ENCODE results near the gene C1orf159. TPM values are rescaled to one million over a fixed set of nuclear protein-coding genes. Genes with fewer than 3 reads are reported as not detected.

Gene C1orf159
- total and polyA plus RNA-seq, 9 of the 15 experiments (the other 6 are each of a cell fraction or from before 2014, with no cell fraction given) = 0.28 to 54.9 (median 10.6) TPM

DNA sequence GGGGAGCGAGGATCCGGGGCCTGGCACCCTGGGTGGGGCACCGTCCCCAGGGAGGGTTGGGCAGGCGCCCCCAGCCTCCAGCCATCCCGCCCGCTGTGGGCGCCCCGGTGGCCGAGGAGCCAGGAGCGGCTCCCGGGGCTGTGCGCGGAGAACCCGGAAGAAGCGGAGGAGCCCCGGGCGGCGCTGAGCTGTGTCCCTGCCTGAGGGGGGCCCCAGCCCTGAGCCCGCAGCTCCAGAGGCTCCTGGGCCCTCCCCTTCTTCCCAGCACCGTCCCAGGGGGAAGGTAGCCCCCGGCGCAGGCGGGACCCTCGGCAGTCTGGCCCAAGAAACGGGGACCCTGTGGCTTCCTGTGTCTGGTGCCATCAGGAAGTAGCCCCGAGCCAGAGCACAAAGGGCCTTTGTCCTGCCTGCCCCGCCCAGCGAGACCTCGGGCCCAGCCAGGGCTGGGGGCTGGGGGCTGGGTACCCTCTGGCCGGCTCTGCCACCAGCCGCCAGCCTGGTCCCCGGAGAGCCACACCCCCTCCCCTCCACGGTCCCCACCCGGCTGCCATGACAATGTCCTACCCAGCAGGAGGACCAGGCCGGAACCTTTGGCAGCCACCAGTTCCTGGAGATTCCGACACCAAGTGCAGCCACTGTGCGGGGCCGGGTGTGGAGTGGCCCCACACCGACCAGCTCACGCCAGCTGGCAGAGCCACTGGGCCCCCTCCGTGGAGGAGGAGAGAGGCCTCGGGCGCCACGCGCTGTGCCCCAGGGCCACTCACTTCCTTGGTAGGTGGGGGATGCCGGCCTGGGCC lies 42.2 kb upstream of the C1orf159 start:
- peak overlapping the region; percentile 60 for H3K4me3 ChIP-seq
- no peaks in the 10 kb centered on the region for H3K9me1 ChIP-seq (ENCODE audit: control insufficient read depth, insufficient read depth, low read length)
- ChIA-PET POLR2A (interaction anchor here (1.0 to 1.4 kb wide), 2 partner anchors 10 to 12 kb away, joined by 5 to 7 read pairs; no protein-coding TSS in a partner anchor), CTCF (ENCODE audit: low intra/inter-chr PET ratio) (no interaction called here)
- ATAC-seq (peak; percentile 83), DNase-seq (ENCODE audit: extremely low read depth in 1 of 4, low spot score in 3 of 4) (peak; percentile 48 to 84 (median 82)), FAIRE-seq (no peak)
- H3K4me1 ChIP-seq (replicated peaks in 1 of 2; ENCODE audit: control insufficient read depth in 2 of 2, insufficient read depth in 2 of 2, low read length in 2 of 2) = peaks cover 25 to 65% of the 10 kb centered on the region in 2 experiments
- BruUV-seq (replicated peaks) = no TSS peak
- intact Hi-C loops (cut with micrococcal nuclease) (no loop called here), in situ Hi-C loops (cut with MboI) (no loop called here)
- H3K9me3 ChIP-seq (replicated peaks; ENCODE audit: control insufficient read depth, insufficient read depth, low read depth, low read length) = no peaks in the 10 kb centered on the region
- WGBS (ENCODE audit: insufficient coverage, low coverage, missing lambda C conversion rate) = 33% methylated on average over 45 of the region's 46 CpGs
- peak overlapping the region; percentile 93 for H3K27ac ChIP-seq (ENCODE audit: extremely low read depth, low read depth, low read length)
- no peaks in the 10 kb centered on the region for H3K79me2 ChIP-seq (ENCODE audit: control insufficient read depth, insufficient read depth, low read length)
- H3K36me3 ChIP-seq (ENCODE audit: control insufficient read depth, insufficient read depth, low read length) = no peaks in the 10 kb centered on the region
- H3K4me2 ChIP-seq (ENCODE audit: insufficient read depth, low read length) = peak overlapping the region; percentile 85
- peak overlapping the region; percentile 91 for H2AFZ ChIP-seq (ENCODE audit: low read depth, low read length)
- peak overlapping the region; percentile 94 for H3K9ac ChIP-seq (ENCODE audit: insufficient read depth in 1 of 2, low read depth in 2 of 2, low read length in 2 of 2)
- H3K27me3 ChIP-seq (ENCODE audit: control insufficient read depth in 2 of 2, insufficient read depth in 2 of 2, low read length in 2 of 2) = peaks cover 10 to 17% of the 10 kb centered on the region in 2 experiments; a peak in 3 of 5 replicates
- H4K20me1 ChIP-seq (replicated peaks; ENCODE audit: control insufficient read depth, insufficient read depth, low read length) = no peaks in the 10 kb centered on the region
- TF ChIP-seq KDM2B (CRISPR knock-in tag; IDR thresholded peaks at IDR 0.05) (0 out of 2 replicates have a peak, but pooled peaks have one; percentile 5), ZBTB1 (CRISPR knock-in tag; IDR thresholded peaks at IDR 0.05; ENCODE audit: borderline replicate concordance, low read depth) (peak; percentile 24; the same call in 1 of the 2 replicates), GTF2A2 (tag; IDR thresholded peaks at IDR 0.05) (peak; percentile 62; the same call in 1 of the 2 replicates), CTBP1 (IDR thresholded peaks at IDR 0.05; ENCODE audit: borderline replicate concordance) (0 out of 2 replicates have a peak, but pooled peaks have one; percentile 7), MEIS2 (IDR thresholded peaks at IDR 0.05; ENCODE audit: partially characterized antibody) (no peak), ZBTB7A (IDR thresholded peaks at IDR 0.05; ENCODE audit: borderline replicate concordance, control insufficient read depth, low read depth, low read length) (0 out of 2 replicates have a peak, but pooled peaks have one; percentile 37), HDAC6 (IDR thresholded peaks at IDR 0.05; ENCODE audit: low read depth, low read length) (no peak), ELF2 (CRISPR knock-in tag; IDR thresholded peaks at IDR 0.05) (peak; percentile 75; the same call in 1 of the 2 replicates), NCOA2 (IDR thresholded peaks at IDR 0.05; ENCODE audit: partially characterized antibody in 2 of 2) (no peak), ZFPM2 (CRISPR knock-in tag; IDR thresholded peaks at IDR 0.05) (no peak), OTX1 (CRISPR knock-in tag; IDR thresholded peaks at IDR 0.05) (0 out of 2 replicates have a peak, but pooled peaks have one; percentile 1), HNRNPL (IDR thresholded peaks at IDR 0.05; ENCODE audit: low read depth, low read length) (peak; percentile 72; the same call in 1 of the 2 replicates), CBFB (CRISPR knock-in tag; IDR thresholded peaks at IDR 0.05) (0 out of 2 replicates have a peak, but pooled peaks have one; percentile 21)
- TF ChIP-seq, protein P1, sequence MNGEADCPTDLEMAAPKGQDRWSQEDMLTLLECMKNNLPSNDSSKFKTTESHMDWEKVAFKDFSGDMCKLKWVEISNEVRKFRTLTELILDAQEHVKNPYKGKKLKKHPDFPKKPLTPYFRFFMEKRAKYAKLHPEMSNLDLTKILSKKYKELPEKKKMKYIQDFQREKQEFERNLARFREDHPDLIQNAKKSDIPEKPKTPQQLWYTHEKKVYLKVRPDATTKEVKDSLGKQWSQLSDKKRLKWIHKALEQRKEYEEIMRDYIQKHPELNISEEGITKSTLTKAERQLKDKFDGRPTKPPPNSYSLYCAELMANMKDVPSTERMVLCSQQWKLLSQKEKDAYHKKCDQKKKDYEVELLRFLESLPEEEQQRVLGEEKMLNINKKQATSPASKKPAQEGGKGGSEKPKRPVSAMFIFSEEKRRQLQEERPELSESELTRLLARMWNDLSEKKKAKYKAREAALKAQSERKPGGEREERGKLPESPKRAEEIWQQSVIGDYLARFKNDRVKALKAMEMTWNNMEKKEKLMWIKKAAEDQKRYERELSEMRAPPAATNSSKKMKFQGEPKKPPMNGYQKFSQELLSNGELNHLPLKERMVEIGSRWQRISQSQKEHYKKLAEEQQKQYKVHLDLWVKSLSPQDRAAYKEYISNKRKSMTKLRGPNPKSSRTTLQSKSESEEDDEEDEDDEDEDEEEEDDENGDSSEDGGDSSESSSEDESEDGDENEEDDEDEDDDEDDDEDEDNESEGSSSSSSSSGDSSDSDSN (IDR thresholded peaks at IDR 0.05; ENCODE audit: borderline replicate concordance in 1 of 2, low read depth in 2 of 2, low read length in 2 of 2) = peak in 1 of 2 experiments; percentile 42; a peak in 2 of 4 replicates
- TF ChIP-seq, protein P2, sequence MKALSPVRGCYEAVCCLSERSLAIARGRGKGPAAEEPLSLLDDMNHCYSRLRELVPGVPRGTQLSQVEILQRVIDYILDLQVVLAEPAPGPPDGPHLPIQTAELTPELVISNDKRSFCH (CRISPR knock-in tag; IDR thresholded peaks at IDR 0.05) = no peak
- TF ChIP-seq, protein P2 (tag; IDR thresholded peaks at IDR 0.05) = peak; percentile 12; the same call in 1 of the 2 replicates
- TF ChIP-seq, protein P3, sequence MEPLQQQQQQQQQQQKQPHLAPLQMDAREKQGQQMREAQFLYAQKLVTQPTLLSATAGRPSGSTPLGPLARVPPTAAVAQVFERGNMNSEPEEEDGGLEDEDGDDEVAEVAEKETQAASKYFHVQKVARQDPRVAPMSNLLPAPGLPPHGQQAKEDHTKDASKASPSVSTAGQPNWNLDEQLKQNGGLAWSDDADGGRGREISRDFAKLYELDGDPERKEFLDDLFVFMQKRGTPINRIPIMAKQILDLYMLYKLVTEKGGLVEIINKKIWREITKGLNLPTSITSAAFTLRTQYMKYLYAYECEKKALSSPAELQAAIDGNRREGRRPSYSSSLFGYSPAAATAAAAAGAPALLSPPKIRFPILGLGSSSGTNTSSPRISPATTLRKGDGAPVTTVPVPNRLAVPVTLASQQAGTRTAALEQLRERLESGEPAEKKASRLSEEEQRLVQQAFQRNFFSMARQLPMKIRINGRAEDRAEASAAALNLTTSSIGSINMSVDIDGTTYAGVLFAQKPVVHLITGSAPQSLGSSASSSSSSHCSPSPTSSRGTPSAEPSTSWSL (CRISPR knock-in tag; IDR thresholded peaks at IDR 0.05; ENCODE audit: borderline replicate concordance) = 0 out of 2 replicates have a peak, but pooled peaks have one; percentile 74
